SK-MEL-5 (cell line): ENCODE measurements around the gene NOSIP. TPM values are rescaled to one million over a fixed set of nuclear protein-coding genes. Genes with fewer than 3 reads are reported as not detected.

Experiments
- small RNA-seq, 2 experiments: library from RNA; depleted of rRNA; stranded (forward); fragments of <200 nt; gene quantifications; one replicate each; pipeline ENCODE3, GENCODE V24; 2014
- total RNA-seq: library from RNA; depleted of rRNA; stranded (reverse); fragments of >200 nt; shearing (Covaris generic); gene quantifications from 2 replicates; pipeline ENCODE4 v1.2.3, GENCODE V29; 2014; rRNA removed

Gene NOSIP
- total RNA-seq, 1 experiment from 2014 or later: 38.4 TPM

Small RNA genes within 50 kb of the gene (small RNA-seq; reads per million reads assigned to genes)
- gene RF00019: 0 reads per million in 2 experiments

Other genes starting within 250 kb of the NOSIP start
- not detected in 2 replicates for gene CD37, start 245.2 kb downstream of the NOSIP start, total RNA-seq
- gene TEAD2, start 218.1 kb downstream of the NOSIP start, total RNA-seq: 15.0 and 17.4 TPM in 2 replicates
- gene DKKL1, start 216.7 kb downstream of the NOSIP start, total RNA-seq: 0.53 and 0.59 TPM in 2 replicates
- 0.19 TPM in 1 of 2 replicates, not detected in the other for gene KASH5, start 192.3 kb downstream of the NOSIP start, total RNA-seq
- not detected in 2 replicates for gene PTH2, start 157.1 kb downstream of the NOSIP start, total RNA-seq
- not detected in 2 replicates for gene GFY, start 155.2 kb downstream of the NOSIP start, total RNA-seq
- gene SLC17A7, start 139.0 kb downstream of the NOSIP start, total RNA-seq: 1.2 TPM in 2 replicates
- 60.8 and 64.1 TPM in 2 replicates for gene PIH1D1, start 128.7 kb downstream of the NOSIP start, total RNA-seq
- 15.1 and 16.7 TPM in 2 replicates for gene ALDH16A1, start 127.3 kb downstream of the NOSIP start, total RNA-seq
- gene FLT3LG, start 106.3 kb downstream of the NOSIP start, total RNA-seq: 0.27 and 0.37 TPM in 2 replicates
- gene RPL13A, start 92.9 kb downstream of the NOSIP start, total RNA-seq: 3,128 and 3,479 TPM in 2 replicates
- gene RPS11, start 84.1 kb downstream of the NOSIP start, total RNA-seq: 2,119 and 2,380 TPM in 2 replicates
- 0.69 and 3.1 TPM in 2 replicates for gene FCGRT, start 67.9 kb downstream of the NOSIP start, total RNA-seq
- 0.90 and 1.8 TPM in 2 replicates for gene RCN3, start 52.6 kb downstream of the NOSIP start, total RNA-seq
- gene PRRG2, start 760 bp upstream of the NOSIP start, total RNA-seq: 0.98 and 6.8 TPM in 2 replicates
- gene PRR12, start 10.6 kb upstream of the NOSIP start, total RNA-seq: 0.87 and 1.8 TPM in 2 replicates
- gene RRAS, start 59.6 kb upstream of the NOSIP start, total RNA-seq: 4.1 and 4.4 TPM in 2 replicates
- 6.2 and 8.2 TPM in 2 replicates for gene SCAF1, start 61.7 kb upstream of the NOSIP start, total RNA-seq
- gene IRF3, start 85.3 kb upstream of the NOSIP start, total RNA-seq: 23.3 and 27.6 TPM in 2 replicates
- gene BCL2L12, start 85.4 kb upstream of the NOSIP start, total RNA-seq: 3.1 and 5.3 TPM in 2 replicates
- 204 and 211 TPM in 2 replicates for gene PRMT1, start 96.7 kb upstream of the NOSIP start, total RNA-seq
- gene ADM5, start 109.0 kb upstream of the NOSIP start, total RNA-seq: 0.59 and 0.61 TPM in 2 replicates
- gene CPT1C, start 110.6 kb upstream of the NOSIP start, total RNA-seq: 2.5 and 3.8 TPM in 2 replicates
- gene TSKS, start 182.8 kb upstream of the NOSIP start, total RNA-seq: not detected in 2 replicates
- gene AP2A1, start 186.4 kb upstream of the NOSIP start, total RNA-seq: 23.1 and 29.0 TPM in 2 replicates
- 29.2 and 31.0 TPM in 2 replicates for gene FUZ, start 232.7 kb upstream of the NOSIP start, total RNA-seq
- gene MED25, start 237.7 kb upstream of the NOSIP start, total RNA-seq: 7.8 and 8.2 TPM in 2 replicates